HG03045 (cell line): ENCODE results near the gene ZNF580.

Source experiments
- ATAC-seq: cut with Tn5 transposase; IDR thresholded peaks from one replicate; pipeline ENCODE4 v1.9.1; 2021; ENCODE audit warnings: mild to moderate bottlenecking, moderate library complexity; ENCODE audit not compliant: unreplicated experiment

The ZNF580 gene, protein sequence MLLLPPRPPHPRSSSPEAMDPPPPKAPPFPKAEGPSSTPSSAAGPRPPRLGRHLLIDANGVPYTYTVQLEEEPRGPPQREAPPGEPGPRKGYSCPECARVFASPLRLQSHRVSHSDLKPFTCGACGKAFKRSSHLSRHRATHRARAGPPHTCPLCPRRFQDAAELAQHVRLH

DNA sequence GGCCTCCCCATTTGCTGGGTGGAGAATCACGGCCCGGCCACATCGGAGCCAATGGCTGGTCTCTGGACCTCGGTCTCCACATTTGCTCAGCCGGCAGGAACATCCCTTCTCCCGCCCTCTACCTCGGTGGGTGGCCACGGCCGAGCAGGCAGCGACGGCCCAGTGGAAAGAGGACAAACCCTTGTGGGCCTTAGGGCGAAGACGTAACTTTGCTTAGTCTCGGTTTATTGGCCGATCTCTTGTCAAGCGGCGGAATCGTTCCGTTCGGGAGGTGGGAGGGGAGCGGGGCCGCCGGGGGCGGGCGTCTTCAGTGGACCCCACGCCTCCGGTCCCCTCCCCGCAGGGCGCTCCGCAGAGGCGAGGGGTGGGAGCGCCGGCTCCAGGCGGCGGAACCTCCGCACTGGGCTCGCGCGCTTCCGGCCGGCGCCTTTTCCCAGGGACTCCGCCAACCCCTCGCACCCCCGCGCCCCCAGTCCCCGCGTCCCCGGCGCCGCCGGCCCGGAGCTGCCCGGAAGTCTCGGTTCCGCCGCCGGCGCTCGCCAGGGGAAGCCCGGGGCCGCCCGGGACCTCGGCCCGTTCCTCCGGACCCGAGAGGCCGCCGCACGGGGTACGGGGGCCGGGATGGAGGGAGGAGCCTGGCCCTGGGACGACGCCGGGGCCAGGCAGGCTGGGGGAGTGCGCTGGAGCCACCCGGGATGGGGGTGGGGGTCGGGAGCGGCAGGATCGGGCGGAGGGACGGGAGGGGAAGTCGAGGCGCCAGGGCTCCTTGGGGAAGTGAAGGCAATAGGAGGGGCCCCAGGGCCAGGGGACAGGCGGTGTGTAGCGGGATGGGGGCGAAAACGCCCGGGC lies at the start of gene ZNF580:
ZNF580 (plus strand) TSS at position 426 of the 849 bp plus-strand sequence. CDS start 1,507 bp downstream, outside the sequence.
- no peak for ATAC-seq

DNA sequence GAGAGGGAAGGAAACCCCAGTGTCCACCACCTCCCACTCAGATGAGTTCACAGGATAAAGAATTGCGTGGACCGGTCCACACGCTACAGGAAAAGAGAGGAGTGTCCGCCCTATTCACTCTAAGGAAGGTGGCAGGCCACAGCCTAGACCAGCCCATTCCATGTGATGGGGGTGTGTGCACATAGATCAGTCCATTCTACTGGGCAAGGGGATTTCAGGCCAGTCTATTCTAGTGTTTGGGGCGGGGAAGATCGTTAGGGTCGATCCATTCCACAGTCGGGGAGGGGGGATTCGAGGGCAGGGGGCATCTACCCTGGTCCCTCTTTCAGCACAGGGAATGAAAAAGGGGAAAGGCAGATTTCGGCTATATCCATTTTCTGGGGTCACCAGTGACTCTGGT lies 49.2 kb upstream of the ZNF580 start:
- no peak for ATAC-seq

DNA sequence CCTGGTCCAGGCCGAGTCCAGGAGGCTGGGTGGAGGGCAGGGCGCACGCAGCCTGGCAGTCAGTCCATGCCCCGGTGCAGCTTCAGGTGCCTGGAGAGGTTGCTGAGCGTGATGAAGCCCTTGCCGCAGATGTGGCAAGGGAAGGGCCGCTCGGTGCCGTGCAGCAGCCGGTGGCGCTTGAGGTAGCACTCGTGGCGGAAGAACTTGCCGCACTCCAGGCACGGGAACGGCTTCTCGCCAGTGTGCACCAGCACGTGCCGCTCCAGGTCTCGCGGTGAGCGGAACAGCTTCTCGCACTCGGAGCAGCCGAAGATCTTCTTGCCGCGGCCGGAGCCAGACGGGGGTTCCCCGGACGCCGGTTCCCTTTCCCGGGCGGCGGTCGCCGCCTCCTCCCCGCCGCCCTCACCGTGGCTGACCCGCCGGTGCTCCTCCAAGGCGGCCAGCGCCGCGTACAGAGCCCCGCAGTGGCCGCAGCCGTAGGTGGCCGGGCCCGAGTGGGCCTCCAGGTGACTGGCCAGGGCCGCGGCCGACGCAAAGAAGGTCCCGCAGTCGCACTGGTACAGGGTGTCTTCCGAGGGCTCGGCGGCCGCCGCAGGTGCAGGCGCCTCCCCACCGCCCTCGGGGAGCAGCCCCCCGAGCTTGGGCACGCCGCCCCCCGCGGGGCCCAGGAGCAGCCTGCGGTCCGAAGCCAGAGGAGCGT lies 48.3 kb upstream of the ZNF580 start:
- ATAC-seq = no peak

DNA sequence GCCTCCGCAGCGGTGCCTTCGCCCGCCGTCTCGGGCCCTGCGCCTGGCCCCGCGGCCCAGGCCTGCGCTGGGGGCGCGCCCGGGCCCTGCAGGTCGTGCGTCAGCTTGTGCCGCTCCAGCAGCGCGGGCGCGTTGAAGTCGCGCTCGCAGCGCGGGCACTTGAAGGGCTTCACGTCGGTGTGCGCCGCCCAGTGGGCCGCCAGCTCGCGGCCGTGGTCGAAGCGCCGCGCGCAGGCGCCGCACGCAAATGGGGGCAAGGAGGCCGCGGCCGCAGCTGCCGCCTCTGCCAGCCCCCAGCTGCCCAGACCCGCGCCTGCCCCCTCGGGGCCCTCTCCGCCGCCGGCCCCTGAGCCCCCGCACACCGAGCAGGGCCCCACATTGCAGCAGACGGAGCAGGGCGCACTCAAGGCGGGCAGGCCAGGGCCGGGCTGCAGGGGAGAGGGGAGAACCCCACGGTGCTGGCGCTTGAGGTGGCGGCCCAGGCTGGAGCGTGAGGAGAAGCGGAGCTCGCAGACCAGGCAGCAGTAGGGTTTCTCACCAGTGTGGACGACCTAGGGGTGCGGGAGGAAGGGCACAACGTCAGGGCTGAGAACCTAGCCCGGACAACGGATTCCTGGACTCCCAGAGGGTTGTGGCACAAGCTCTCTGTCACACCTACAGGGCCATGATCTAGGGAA lies 47.6 kb upstream of the ZNF580 start:
- no peak for ATAC-seq

DNA sequence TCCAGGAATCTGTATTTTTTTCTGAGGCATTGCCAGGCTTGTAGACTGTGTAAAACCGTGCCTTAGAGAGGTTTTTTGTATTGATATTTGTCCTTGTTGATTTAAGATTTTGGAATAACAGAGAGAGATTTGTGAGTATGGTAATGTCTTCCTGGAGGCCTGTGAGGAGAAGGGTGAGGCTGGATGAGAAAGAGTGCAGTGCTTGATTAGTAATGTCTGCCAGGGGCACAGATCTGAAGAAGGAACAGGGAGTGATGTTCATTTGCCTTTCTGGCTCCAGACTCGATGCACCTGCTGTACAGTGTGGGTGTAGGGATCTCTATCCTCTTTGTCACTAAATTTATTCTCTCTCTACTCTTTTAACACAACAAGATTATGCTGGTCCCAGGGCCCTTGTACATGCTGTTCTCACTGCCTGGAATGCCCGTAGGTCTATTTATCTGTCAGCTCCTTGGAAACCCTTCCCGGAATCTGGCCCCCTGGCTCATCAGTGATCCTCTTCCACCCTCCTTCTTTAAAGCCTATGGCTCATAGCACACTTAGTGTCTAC lies 45.7 kb upstream of the ZNF580 start:
- no peak for ATAC-seq

DNA sequence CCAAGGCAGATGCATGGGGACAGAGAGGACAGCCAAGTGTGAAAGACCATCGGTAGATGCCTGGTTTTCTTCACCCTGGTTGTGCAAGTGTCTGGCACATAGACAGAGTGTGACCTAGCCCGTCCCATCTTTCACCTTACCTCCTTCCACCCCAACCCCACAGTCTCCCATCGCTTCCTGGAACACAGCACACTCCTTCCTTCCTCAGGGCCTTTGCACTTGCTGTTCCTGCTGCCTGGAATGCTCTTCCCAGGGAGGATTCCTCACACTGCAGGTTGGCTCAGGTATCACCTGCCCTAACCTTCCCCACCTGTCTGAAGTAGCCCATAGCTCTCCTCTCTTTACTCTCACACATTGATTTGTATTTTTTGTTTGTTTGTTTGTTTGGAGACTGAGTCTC lies 44.5 kb upstream of the ZNF580 start:
- no peak for ATAC-seq

DNA sequence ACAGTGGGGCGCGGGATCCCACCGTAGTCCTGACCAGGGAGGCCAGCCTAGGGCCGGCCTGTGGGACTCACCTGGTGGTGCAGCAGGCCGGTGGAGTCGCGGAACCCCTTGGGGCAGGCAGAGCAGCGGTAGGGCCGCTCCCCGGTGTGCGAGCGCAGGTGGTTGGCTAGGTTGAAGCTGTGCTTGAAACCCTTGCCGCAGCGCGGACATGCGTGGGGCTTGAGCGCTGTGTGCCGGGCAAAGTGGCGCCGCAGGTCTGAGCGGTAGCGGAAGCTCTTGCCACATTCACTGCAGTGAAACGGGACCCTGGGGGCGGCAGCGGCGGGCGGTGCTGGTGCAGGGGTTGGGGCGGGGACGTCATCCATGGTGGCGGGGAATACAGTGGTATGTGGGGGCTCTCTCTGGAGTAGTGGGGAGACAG lies 43.3 kb upstream of the ZNF580 start:
- ATAC-seq = no peak

DNA sequence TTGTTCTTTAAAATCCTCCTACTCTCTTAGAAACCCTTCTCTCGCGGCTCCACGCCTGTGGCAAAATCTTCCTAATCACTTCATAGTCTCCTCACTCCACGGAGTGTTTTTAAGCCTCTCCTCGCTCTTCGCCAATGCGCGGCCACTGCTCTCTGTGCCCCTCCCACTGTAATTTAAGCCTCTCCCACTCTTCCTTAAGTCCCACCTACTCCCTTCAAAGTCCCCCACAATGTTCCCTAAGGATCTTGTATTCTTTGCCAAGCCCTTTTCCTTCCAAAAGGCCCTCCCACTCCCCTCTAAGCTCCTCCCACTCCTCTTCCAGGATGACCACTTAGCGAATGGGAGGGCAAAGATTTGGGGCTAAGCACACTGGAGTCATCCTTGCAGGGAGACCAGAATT lies 42.8 kb upstream of the ZNF580 start:
- no peak for ATAC-seq

DNA sequence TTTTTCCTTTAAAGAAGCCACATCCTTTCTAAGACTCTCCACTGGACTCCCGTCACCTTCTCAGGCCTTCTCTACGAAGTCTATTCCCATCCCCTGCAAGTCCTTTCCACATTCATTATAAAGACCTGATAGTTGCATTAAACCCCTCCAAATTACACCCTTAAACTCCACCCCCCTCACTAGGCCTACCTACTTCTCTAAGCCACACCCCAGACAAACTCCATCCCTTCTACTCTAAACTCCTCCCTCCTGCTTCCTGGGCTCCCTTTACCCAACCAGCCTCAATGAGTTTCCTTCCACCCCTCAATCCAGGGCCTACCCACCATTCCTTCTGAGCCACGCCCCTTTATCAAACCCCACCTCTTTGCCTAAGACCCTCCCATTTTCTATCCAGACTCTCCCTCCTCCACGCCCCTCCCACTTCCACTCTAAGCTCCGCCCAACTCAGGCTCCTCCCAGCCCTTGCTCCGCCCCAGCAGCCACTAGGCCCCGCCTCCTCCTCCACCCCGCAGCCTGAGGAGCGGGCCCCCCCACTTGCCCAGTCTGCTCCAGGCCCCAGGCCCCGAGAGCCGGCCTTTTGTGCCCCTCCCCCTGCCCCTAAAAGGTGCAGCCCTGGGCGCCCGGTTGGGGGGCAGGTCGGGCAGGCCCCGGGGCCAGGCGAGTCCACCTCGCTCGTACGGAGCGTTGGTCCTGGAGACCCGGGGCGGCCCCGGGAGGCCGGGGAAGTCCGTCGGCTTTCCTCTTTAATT lies 41.9 kb upstream of the ZNF580 start:
- peak; percentile 41 for ATAC-seq

DNA sequence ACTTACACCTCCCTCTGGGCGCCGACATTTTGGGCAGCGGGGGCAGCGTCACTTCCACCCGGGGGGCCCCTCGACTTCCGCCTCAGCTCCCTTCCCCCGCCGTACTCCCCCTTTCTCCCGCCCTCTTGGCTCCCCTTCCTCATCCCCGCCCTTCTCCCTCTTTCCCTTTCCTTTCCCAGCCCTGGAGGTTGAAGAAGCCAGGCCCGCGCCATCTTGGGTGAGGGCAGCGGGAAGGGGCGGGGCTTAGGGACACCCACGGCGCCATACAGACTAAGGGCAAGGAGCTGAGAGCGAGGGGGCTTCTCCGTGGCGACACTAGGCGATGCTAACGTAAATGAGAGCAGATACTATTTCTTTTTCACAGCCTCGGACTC lies 41.3 kb upstream of the ZNF580 start, which contains the start of gene FIZ1:
FIZ1 (minus strand) TSS at position 50 of the 374 bp plus-strand sequence. CDS start 1,652 bp downstream, outside the sequence.
- peak; percentile 45 for ATAC-seq

DNA sequence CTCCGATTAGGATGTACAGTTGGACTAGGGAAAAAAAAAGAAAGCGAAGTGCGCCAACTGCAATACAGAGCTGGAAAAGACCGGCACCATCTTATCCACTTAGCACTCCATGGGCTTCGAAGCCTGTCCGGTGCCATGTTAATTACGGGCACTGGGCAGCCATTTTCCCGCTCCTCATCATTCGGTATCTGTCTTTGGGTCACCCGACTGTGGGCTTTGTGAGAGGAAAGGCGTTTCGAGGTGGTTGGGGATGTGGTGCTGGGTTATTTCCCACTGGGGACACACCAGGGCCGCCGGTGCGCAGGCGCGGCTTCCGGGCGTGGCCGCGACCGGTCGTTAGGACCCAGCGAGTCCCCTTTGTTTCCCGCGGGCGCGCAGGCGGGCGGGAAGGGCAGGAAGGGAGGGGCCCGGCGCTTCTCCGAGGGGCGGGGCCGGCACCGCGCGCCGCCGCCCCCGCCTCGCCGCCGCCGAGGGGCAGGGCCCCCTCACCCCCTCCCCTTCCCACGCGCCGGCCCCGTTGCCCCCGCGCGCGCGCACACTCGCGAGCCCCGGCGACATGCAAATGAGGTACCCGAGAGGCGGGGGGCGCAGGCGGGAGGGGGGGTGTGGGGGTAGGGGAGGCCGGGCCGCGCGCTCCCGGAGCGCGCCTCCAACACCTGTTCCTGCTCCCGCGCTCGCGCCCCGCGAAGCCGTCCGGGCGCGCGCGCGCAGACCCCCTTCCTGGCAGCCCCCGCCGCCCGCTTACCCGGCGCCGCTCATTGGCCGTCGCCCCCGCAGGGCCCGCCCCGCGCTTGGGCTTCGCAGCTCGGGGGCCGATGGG lies 40.8 kb upstream of the ZNF580 start, which contains the start of gene ZNF524:
ZNF524 (plus strand) TSS at position 447 of the 820 bp plus-strand sequence. CDS start 1,825 bp downstream, outside the sequence.
- ATAC-seq = peak; percentile 36

DNA sequence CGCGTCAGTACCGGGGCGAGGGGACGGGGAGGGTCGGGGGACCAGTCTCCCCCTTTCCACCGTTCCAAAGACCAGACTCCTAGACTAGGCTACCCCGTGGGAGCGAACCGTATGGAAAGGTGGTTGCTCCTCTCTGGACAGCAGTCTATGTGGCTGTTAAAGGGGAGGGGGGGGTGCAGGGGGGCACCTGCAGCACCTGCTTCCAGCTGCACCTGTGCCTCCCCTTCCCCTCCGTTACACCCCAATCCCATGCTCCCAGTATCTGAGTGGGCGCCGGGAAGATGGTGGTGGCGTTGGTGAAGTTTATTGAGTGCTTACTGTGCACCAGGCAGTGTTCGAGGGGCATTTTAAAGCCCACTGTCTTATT lies 40.2 kb upstream of the ZNF580 start:
- no peak for ATAC-seq

DNA sequence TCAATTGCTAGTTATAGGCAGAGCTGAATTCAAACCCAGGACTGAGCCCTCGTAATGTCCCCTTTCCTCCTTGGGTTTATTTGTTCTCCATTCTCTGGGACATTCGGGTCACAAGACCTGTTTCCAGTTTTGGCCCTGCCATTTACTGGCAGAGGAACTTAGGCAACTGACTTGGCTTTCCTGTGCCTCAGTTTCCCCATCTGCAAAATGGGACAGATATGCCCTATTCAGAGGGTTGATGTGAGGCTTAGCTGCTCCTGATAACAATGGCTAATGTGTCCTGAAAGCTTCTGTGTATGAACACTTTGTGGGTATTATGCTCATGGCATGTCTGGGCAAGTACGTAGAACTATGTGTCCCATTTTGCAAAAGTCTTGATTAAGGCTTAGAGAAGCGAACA lies 39.7 kb upstream of the ZNF580 start:
- ATAC-seq = no peak

DNA sequence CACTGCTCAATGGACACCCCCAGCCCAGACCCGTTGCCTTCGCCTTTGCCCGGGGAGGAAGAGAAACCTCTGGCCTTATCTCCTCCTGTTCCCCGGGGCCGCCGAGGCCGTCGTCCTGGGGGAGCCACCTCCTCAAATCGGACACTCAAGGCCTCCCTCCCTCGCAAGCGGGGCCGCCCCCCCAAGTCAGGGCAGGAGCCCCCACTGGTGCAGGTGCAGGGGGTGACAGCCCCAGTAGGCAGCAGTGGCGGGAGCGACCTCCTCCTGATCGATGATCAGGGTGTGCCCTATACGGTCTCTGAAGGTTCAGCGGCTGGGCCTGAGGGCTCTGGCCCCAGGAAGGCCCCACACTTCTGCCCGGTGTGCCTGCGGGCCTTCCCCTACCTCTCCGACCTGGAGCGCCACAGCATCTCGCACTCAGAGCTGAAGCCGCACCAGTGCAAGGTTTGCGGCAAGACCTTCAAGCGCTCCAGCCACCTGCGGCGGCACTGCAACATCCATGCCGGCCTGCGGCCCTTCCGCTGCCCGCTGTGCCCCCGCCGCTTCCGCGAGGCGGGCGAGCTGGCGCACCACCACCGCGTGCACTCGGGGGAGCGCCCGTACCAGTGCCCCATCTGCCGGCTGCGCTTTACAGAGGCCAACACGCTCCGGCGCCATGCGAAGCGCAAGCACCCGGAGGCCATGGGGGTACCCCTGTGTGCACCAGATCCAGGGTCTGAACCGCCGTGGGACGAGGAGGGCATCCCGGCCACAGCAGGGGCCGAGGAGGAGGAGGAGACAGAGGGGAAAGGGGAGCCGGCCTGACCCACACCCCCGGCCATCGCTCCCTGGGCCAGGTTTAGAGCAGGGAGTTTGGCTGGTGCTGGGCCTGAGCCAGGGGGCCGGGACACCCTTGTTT lies 38.4 kb upstream of the ZNF580 start:
- ATAC-seq = no peak

DNA sequence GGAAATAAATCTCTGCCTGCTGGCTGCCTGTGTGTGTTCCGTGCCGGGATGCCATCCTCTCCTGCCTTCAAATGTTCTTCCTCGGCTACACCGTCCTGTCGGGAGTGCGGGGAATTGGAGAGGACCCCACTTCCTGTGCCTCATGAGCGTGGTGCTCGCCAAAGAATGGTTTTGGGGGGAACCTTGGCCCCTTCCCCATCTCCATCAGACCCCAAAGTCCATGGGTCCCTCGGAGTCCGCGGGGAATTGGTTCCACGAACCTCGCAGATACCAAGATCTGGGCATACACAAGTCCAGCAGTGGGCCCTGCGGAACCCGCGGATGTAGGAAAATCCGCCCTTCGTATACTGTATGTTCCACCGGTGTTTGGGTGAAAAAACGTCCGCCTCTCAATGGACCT lies 37.7 kb upstream of the ZNF580 start:
- ATAC-seq = no peak

DNA sequence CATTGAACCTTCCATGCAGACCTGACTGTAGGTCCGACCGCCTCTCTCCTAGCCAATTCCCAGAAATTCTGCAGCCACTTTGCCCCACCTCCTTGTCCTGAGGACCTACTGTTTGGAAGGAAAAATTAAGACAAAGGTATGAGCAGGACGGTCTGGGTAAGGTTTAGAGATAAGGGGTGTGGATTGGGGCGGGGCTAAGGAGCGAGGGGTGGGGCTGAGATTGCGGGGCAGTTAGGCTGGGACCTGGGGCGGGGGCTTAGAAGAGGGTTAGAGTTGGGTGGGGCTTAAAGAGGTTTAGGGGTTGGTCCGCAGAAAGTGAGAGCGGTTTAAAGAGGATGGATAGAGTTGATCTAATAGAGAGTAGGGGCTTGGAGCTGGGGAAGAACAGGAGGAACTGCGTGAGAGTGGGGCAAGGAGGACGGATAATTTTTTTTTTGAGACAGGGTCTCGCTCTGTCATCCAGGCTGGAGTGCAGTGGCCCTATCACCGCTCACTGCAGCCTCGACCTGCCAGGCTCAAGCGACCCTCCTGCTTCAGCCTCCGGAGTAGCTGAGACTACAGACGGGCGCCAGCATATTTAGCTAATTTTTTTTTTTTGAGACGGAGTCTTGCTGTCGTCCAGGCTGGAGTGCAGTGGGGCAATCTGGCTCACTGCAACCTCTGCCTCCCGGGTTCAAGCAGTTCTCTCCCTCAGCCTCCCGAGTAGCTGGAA lies 37.1 kb upstream of the ZNF580 start:
- no peak for ATAC-seq

DNA sequence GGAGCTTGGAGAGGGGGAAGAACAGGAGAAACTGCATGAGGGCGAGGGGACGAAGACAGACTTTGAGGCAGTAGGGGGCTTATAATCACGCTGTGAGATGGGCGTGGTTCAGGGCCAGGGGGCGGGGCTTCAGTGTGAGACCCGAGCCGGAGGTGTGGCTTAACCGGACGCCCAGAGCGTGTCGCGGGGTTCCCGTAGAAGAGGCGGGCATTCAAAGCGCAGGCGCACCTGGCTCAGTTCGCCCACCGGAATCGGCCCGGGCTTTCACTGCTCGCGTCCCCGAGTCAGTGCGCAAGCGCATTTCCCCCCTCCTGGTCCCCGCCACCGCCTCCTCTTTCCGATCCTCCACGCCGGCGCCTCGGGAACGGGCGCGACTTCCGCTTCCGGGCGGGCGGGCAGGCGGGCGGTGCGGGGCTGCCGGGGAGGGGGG lies 35.6 kb upstream of the ZNF580 start:
- peak; percentile 63 for ATAC-seq
